Measurements from ENCODE around the gene FCGR2B. TPM values are rescaled to one million over a fixed set of nuclear protein-coding genes. Genes with fewer than 3 reads are reported as not detected.

FCGR2B gene
- total and polyA plus RNA-seq, 2 experiments from 2014 or later = not detected

GRCh38 chr1:161706482-161707347 lies 43.8 kb downstream of the FCGR2B start, which contains the start of gene FCRLA (continued):
- TF ChIP-seq, protein P1, sequence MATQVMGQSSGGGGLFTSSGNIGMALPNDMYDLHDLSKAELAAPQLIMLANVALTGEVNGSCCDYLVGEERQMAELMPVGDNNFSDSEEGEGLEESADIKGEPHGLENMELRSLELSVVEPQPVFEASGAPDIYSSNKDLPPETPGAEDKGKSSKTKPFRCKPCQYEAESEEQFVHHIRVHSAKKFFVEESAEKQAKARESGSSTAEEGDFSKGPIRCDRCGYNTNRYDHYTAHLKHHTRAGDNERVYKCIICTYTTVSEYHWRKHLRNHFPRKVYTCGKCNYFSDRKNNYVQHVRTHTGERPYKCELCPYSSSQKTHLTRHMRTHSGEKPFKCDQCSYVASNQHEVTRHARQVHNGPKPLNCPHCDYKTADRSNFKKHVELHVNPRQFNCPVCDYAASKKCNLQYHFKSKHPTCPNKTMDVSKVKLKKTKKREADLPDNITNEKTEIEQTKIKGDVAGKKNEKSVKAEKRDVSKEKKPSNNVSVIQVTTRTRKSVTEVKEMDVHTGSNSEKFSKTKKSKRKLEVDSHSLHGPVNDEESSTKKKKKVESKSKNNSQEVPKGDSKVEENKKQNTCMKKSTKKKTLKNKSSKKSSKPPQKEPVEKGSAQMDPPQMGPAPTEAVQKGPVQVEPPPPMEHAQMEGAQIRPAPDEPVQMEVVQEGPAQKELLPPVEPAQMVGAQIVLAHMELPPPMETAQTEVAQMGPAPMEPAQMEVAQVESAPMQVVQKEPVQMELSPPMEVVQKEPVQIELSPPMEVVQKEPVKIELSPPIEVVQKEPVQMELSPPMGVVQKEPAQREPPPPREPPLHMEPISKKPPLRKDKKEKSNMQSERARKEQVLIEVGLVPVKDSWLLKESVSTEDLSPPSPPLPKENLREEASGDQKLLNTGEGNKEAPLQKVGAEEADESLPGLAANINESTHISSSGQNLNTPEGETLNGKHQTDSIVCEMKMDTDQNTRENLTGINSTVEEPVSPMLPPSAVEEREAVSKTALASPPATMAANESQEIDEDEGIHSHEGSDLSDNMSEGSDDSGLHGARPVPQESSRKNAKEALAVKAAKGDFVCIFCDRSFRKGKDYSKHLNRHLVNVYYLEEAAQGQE (IDR thresholded peaks at IDR 0.05; ENCODE audit: unreplicated experiment) = no peak
- TF ChIP-seq ZNF331 (CRISPR knock-in tag; IDR thresholded peaks at IDR 0.05; ENCODE audit: low read depth) = no peak
- no peak for TF ChIP-seq POLR2AphosphoS5 (IDR thresholded peaks at IDR 0.05; ENCODE audit: low read depth)
- no peak for TF ChIP-seq STAT1 (IDR thresholded peaks at IDR 0.05; ENCODE audit: unreplicated experiment)

GRCh38 chr1:161707503-161707902 lies 44.6 kb downstream of the FCGR2B start:
- no peak overlapping the region for H2AFZ ChIP-seq
- no peaks in the 10 kb centered on the region for H3K36me3 ChIP-seq (ENCODE audit: insufficient read depth)
- H3F3A ChIP-seq (replicated peaks; ENCODE audit: low read depth) = no peaks in the 10 kb centered on the region
- H3K4me1 ChIP-seq (ENCODE audit: insufficient read depth) = no peaks in the 10 kb centered on the region
- DNase-seq (ENCODE audit: low spot score) (no peak), ATAC-seq (no peak)
- Mint-ChIP-seq H3K36me3 (ENCODE audit: low read depth) (no peaks in the 10 kb centered on the region), H3K27ac (no peak overlapping the region), H3K9me3 (no peaks in the 10 kb centered on the region), H3K27me3 (ENCODE audit: insufficient read depth, low read depth, poor library complexity) (peaks cover 2% of the 10 kb centered on the region), H3K4me3 (no peak overlapping the region), H3K4me1 (peaks cover 13% of the 10 kb centered on the region)
- no peak overlapping the region for H3K4me2 ChIP-seq
- H3K9me2 ChIP-seq (ENCODE audit: insufficient read depth) = peaks cover 4% of the 10 kb centered on the region; the same call in 1 of the 2 replicates
- no peak for TF ChIP-seq EZH2 (IDR thresholded peaks at IDR 0.05; ENCODE audit: low read depth, unreplicated experiment)
- TF ChIP-seq, protein P1 (IDR thresholded peaks at IDR 0.05; ENCODE audit: unreplicated experiment) = no peak
- TF ChIP-seq EZH2phosphoT487 (IDR thresholded peaks at IDR 0.05; ENCODE audit: unreplicated experiment) = no peak
- TF ChIP-seq ZNF114 (CRISPR knock-in tag; IDR thresholded peaks at IDR 0.05) = no peak
- TF ChIP-seq ZNF462 (CRISPR knock-in tag; IDR thresholded peaks at IDR 0.05) = no peak
- TF ChIP-seq STAT1 (IDR thresholded peaks at IDR 0.05; ENCODE audit: unreplicated experiment) = no peak
- no peak for TF ChIP-seq JUNB (IDR thresholded peaks at IDR 0.05; ENCODE audit: unreplicated experiment)
- no peak for TF ChIP-seq NANOG (IDR thresholded peaks at IDR 0.05; ENCODE audit: borderline replicate concordance)
- no peak for TF ChIP-seq CREB1 (CRISPR knock-in tag; IDR thresholded peaks at IDR 0.05; ENCODE audit: low read depth)
- TF ChIP-seq POLR2AphosphoS5 (IDR thresholded peaks at IDR 0.05; ENCODE audit: low read depth) = no peak
- H4K20me1 ChIP-seq (replicated peaks; ENCODE audit: insufficient read depth) = no peaks in the 10 kb centered on the region
- H3K27me3 ChIP-seq (ENCODE audit: insufficient read depth) = no peaks in the 10 kb centered on the region
- H3K27ac ChIP-seq (ENCODE audit: low read depth) = no peak overlapping the region
- no peaks in the 10 kb centered on the region for H3K79me2 ChIP-seq (replicated peaks; ENCODE audit: insufficient read depth)
- no peak overlapping the region for H3K4me3 ChIP-seq
